OCI-LY1 (cell line): ENCODE measurements around the gene OR2S2.

Source experiments
- CTCF ChIP-seq: fragments of 200-600 bp; sonication (generic), shearing (Covaris generic); IDR thresholded peaks from 2 replicates; pipeline ENCODE4 v1.5.1; 2017; ENCODE audit warnings: mild to moderate bottlenecking, antibody characterized with exemption, low read length, moderate library complexity, mixed read lengths
- EZH2 ChIP-seq: fragments of 200-600 bp; sonication (generic), shearing (Covaris generic); IDR thresholded peaks from 2 replicates; pipeline ENCODE4 v1.8.0; 2017; ENCODE audit warnings: borderline replicate concordance, mixed run types, mild to moderate bottlenecking, antibody characterized with exemption, low read length, moderate library complexity, mixed read lengths

GRCh38 chr9:35948451-35948850 is 9.5 kb downstream of the OR2S2 start:
- TF ChIP-seq EZH2 (no peak), CTCF (no peak)
